K562 treated with DMSO at 1 percent for 12 hours (cell line): Measurements from ENCODE around the gene RNF146. TPM values are rescaled to one million over a fixed set of nuclear protein-coding genes. Genes with fewer than 3 reads are reported as not detected.

Experiments
- total RNA-seq: library from RNA; unstranded; fragments of 300-600 nt; gene quantifications from 2 replicates; pipeline ENCODE4 v1.2.3, GENCODE V29; 2022; ENCODE audit not compliant: insufficient read depth

RNF146 gene
- total RNA-seq: 10.0 and 21.2 TPM in 2 replicates

GRCh38 chr6:127266178-127266891 lies at the start of gene RNF146:
RNF146 (plus strand) TSS chr6:127266864; CDS start chr6:127280339, 13,475 bp downstream.

Other genes with a start within 250 kb of the RNF146 start
- not detected in 2 replicates for gene RSPO3, start 148.2 kb upstream of the RNF146 start, total RNA-seq
- gene ECHDC1, start 76.7 kb downstream of the RNF146 start, total RNA-seq: 18.7 and 40.3 TPM in 2 replicates
- not detected in 2 replicates for gene KIAA0408, start 192.5 kb downstream of the RNF146 start, total RNA-seq